ENCODE measurements around the gene STX16.

DNA sequence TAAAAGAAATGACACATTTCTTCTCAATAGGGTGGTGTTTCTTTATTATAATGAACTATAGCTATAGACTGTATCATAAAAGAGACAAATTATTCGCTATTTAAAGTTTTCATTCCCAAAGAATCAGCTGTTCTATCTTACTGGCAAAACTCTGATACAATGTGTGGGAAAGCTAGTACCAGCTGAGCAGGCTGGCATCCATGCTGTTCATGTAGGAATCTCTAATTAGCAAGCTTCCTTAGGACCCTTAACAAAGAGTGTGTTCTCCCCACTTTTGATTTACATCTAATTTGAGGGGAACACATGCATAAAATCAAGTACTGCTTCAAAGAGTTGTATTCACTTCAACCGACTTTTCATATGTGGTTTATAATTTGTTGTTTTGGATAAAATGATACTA lies 13.2 kb downstream of the STX16 start:
- TF ChIP-seq, protein P1, sequence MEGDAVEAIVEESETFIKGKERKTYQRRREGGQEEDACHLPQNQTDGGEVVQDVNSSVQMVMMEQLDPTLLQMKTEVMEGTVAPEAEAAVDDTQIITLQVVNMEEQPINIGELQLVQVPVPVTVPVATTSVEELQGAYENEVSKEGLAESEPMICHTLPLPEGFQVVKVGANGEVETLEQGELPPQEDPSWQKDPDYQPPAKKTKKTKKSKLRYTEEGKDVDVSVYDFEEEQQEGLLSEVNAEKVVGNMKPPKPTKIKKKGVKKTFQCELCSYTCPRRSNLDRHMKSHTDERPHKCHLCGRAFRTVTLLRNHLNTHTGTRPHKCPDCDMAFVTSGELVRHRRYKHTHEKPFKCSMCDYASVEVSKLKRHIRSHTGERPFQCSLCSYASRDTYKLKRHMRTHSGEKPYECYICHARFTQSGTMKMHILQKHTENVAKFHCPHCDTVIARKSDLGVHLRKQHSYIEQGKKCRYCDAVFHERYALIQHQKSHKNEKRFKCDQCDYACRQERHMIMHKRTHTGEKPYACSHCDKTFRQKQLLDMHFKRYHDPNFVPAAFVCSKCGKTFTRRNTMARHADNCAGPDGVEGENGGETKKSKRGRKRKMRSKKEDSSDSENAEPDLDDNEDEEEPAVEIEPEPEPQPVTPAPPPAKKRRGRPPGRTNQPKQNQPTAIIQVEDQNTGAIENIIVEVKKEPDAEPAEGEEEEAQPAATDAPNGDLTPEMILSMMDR (conservative IDR thresholded peaks at IDR 0.05; ENCODE audit: low read depth, low read length) = no peak
- no peak for TF ChIP-seq EZH2 (IDR thresholded peaks at IDR 0.05; ENCODE audit: borderline replicate concordance, low read depth, low read length, poor library complexity, severe bottlenecking)
